CD4-positive, alpha-beta T cell (primary cell): Measurements from ENCODE around the gene ACMSD. TPM values are rescaled to one million over a fixed set of nuclear protein-coding genes. Genes with fewer than 3 reads are reported as not detected.

ENCODE experiments used
- ATAC-seq: fragments of 200-7000 bp; cut with Tn5 transposase; one replicate; pipeline ENCODE4 v1.10.0; 2022; ENCODE audit warnings: mild to moderate bottlenecking; ENCODE audit not compliant: poor library complexity
- CTCF ChIA-PET: fragments of 350-600 bp; sonication (Branson Sonifier 250); formaldehyde crosslinking; loops from one replicate; lab custom pipeline; 2021; ENCODE audit warnings: antibody characterized with exemption, inconsistent platforms; lab: Charles Lee
- POLR2A ChIA-PET: fragments of 350-600 bp; sonication (Branson Sonifier 250); formaldehyde crosslinking; loops from one replicate; lab custom pipeline; 2021; ENCODE audit warnings: antibody characterized with exemption, inconsistent platforms; lab: Charles Lee
- DNase-seq, 14 experiments: peaks; one replicate each; pipeline ENCODE4 v3.0.0-alpha.2; 2013 to 2020; ENCODE audit warnings: mixed read lengths in 2 of 14
- H3K27ac ChIP-seq, 2 donors: one replicate each; pipeline versions ENCODE4 v1.5.1 to v1.7.0; 2013; ENCODE audit warnings: low read length in 2 of 2, low read depth in 1 of 2, mild to moderate bottlenecking in 1 of 2
- H3K27me3 ChIP-seq, 2 experiments: 1 replicate in 1 of 2; 2 replicates in 1 of 2; pipeline versions ENCODE4 v1.6.1 to v1.7.0; 2013; ENCODE audit warnings: low read length in 2 of 2, control low read depth in 1 of 2, mild to moderate bottlenecking in 1 of 2, moderate library complexity in 1 of 2; ENCODE audit not compliant: insufficient read depth in 2 of 2, control insufficient read depth in 1 of 2
- H3K36me3 ChIP-seq: one replicate; pipeline ENCODE4 v1.6.1; 2013; ENCODE audit warnings: low read length, control low read depth; ENCODE audit not compliant: insufficient read depth
- H3K4me1 ChIP-seq: one replicate; pipeline ENCODE4 v1.6.1; 2013; ENCODE audit warnings: low read length, control low read depth; ENCODE audit not compliant: insufficient read depth
- H3K4me3 ChIP-seq: one replicate; pipeline ENCODE4 v1.5.1; 2013; ENCODE audit warnings: mild to moderate bottlenecking, low read length, moderate library complexity
- H3K9me3 ChIP-seq, 2 experiments: 1 replicate in 1 of 2; 2 replicates in 1 of 2; pipeline versions ENCODE4 v1.6.1 to v1.7.0; 2013; ENCODE audit warnings: low read length in 2 of 2, mild to moderate bottlenecking in 2 of 2, control low read depth in 1 of 2, moderate library complexity in 1 of 2; ENCODE audit not compliant: control insufficient read depth in 1 of 2, insufficient read depth in 1 of 2
- H3K27ac Mint-ChIP-seq: one replicate; pipeline ENCODE4 v1.8.0; 2020; ENCODE audit warnings: mixed read lengths
- H3K27me3 Mint-ChIP-seq: one replicate; pipeline ENCODE4 v1.8.0; 2021; ENCODE audit warnings: mixed read lengths
- H3K36me3 Mint-ChIP-seq: one replicate; pipeline ENCODE4 v1.8.0; 2021; ENCODE audit warnings: low read depth, mixed read lengths
- H3K4me1 Mint-ChIP-seq: one replicate; pipeline ENCODE4 v1.8.0; 2021; ENCODE audit warnings: low read depth, mixed read lengths
- H3K4me3 Mint-ChIP-seq: one replicate; pipeline ENCODE4 v1.8.0; 2020; ENCODE audit warnings: mild to moderate bottlenecking, mixed read lengths
- H3K9me3 Mint-ChIP-seq: one replicate; pipeline ENCODE4 v1.8.0; 2020; ENCODE audit warnings: mixed read lengths
- CTCF ChIP-seq: fragments of 200-600 bp; IDR thresholded peaks from one replicate; pipeline ENCODE4 v1.8.0; 2022; ENCODE audit warnings: antibody characterized with exemption, mild to moderate bottlenecking
- intact Hi-C, 2 experiments: fragments of 100-400 bp; cut with DNase I in 1 of 2; cut with micrococcal nuclease in 1 of 2; formaldehyde crosslinking; loops; one replicate each; pipeline versions ENCODE4 v1.15.1 to v1.9.0; 2023 to 2025; cut with DNase I, micrococcal nuclease
- total RNA-seq, 174 experiments: library from RNA in 2 of 174; stranded (reverse) in 2 of 174; gene quantifications; one replicate each; pipeline ENCODE4 v1.2.3 and lab custom pipeline; 2021 to 2026

ACMSD gene
- total RNA-seq, 2 experiments from 2014 or later, result not detected

- Mint-ChIP-seq H3K36me3 (peaks cover 27% of the 10 kb centered on the region), H3K9me3 (no peaks in the 10 kb centered on the region), H3K27me3 (no peaks in the 10 kb centered on the region), H3K4me3 (peak overlapping the region; percentile 92), H3K4me1 (peaks cover 44% of the 10 kb centered on the region), H3K27ac (peak overlapping the region; percentile 92)
- no peak for ATAC-seq
- Histone ChIP-seq H3K4me3 (peak overlapping the region; percentile 88), H3K9me3 (peaks cover 0 to 5% of the 10 kb centered on the region in 2 experiments), H3K4me1 (peaks cover 19% of the 10 kb centered on the region), H3K27me3 (no peaks in the 10 kb centered on the region), H3K36me3 (peaks cover 7% of the 10 kb centered on the region), H3K27ac (peak overlapping the region; percentile 80 to 94)
- intact Hi-C loops, result loop anchor here (5.0 kb wide), 2 partner anchors 795 to 825 kb away; partner anchors contain the start of gene UBXN4 (in 1 of the 2)
- TF ChIP-seq CTCF, result no peak
- ChIA-PET CTCF (interaction anchor here (0.6 kb wide), 1 partner anchor 827 kb away, joined by 3 read pairs; no protein-coding TSS in a partner anchor), POLR2A (interaction anchor here (0.6 to 3.0 kb wide), 23 partner anchors 10 to 959 kb away, joined by 3 to 49 read pairs (median 4); partner anchors contain the start of genes MCM6, R3HDM1, RAB3GAP1 and UBXN4)
- peak in 8 of 14 experiments; percentile 0 to 43 (median 4) for DNase-seq
Measured at GRCh38 chr2:134917360-134917865, 79.0 kb downstream of the ACMSD start.

GRCh38 chr2:134917888-134918525 is 79.6 kb downstream of the ACMSD start:
- H3K9me3 Mint-ChIP-seq, result no peaks in the 10 kb centered on the region
- ATAC-seq, result peak; percentile 75
- peak overlapping the region; percentile 92 for H3K4me3 Mint-ChIP-seq
- H3K4me1 ChIP-seq, result peaks cover 24% of the 10 kb centered on the region
- no peaks in the 10 kb centered on the region for H3K27me3 ChIP-seq
- DNase-seq, result peak; percentile 77 to 96 (median 85)
- H3K9me3 ChIP-seq, result peaks cover 0 to 1% of the 10 kb centered on the region in 2 experiments
- POLR2A ChIA-PET, result interaction anchor here (0.6 to 3.0 kb wide), 27 partner anchors 9 to 958 kb away, joined by 3 to 49 read pairs (median 4); partner anchors contain the start of genes MCM6, R3HDM1, RAB3GAP1 and UBXN4
- H3K36me3 Mint-ChIP-seq, result peaks cover 32% of the 10 kb centered on the region
- H3K27me3 Mint-ChIP-seq, result no peaks in the 10 kb centered on the region
- peaks cover 7% of the 10 kb centered on the region for H3K36me3 ChIP-seq
- H3K4me1 Mint-ChIP-seq, result peaks cover 50% of the 10 kb centered on the region
- peak overlapping the region; percentile 88 for H3K4me3 ChIP-seq
- CTCF ChIA-PET, result interaction anchor here (0.6 to 1.2 kb wide), 2 partner anchors 86 to 826 kb away, joined by 3 to 4 read pairs; no protein-coding TSS in a partner anchor
- TF ChIP-seq CTCF, result peak; percentile 11
- intact Hi-C loops, result loop anchor here (1.0 to 5.0 kb wide), 7 partner anchors 134 to 824 kb away; partner anchors contain the start of genes UBXN4 (in 2 of the 2), R3HDM1 (in 1 of the 2), RAB3GAP1 (in 1 of the 2) and ZRANB3 (in 1 of the 2)
- H3K27ac ChIP-seq, result peak overlapping the region; percentile 80 to 94
- H3K27ac Mint-ChIP-seq, result peak overlapping the region; percentile 92

GRCh38 chr2:134918526-134919340 is 80.3 kb downstream of the ACMSD start, which contains the start of gene CCNT2:
Gene CCNT2, plus strand, starts transcription at chr2:134918822. Its CDS starts 33 bp downstream, at chr2:134918855.
- Histone ChIP-seq H3K27me3 (no peaks in the 10 kb centered on the region), H3K4me3 (peak within 1 kb of the TSS; percentile 88), H3K9me3 (no peaks in the 10 kb centered on the region), H3K27ac (peak within 1 kb of the TSS; percentile 95 to 96), H3K4me1 (peaks cover 25% of the 10 kb centered on the region), H3K36me3 (peaks cover 10% of the 10 kb centered on the region)
- Mint-ChIP-seq H3K27me3 (no peaks in the 10 kb centered on the region), H3K4me3 (peak within 1 kb of the TSS; percentile 92), H3K27ac (peak within 1 kb of the TSS; percentile 92), H3K9me3 (no peaks in the 10 kb centered on the region), H3K4me1 (peaks cover 57% of the 10 kb centered on the region), H3K36me3 (peaks cover 36% of the 10 kb centered on the region)
- intact Hi-C loops, result loop anchor here (1.0 to 5.0 kb wide), 7 partner anchors 134 to 824 kb away; partner anchors contain the start of genes UBXN4 (in 2 of the 2), R3HDM1 (in 1 of the 2), RAB3GAP1 (in 1 of the 2) and ZRANB3 (in 1 of the 2)
- peak; percentile 98 to 100 (median 99) for DNase-seq
- ChIA-PET CTCF (interaction anchor here (1.2 kb wide), 1 partner anchor 85 kb away, joined by 4 read pairs; no protein-coding TSS in a partner anchor), POLR2A (interaction anchor here (0.6 to 3.0 kb wide), 21 partner anchors 8 to 958 kb away, joined by 3 to 49 read pairs (median 4); partner anchors contain the start of genes MCM6, R3HDM1, RAB3GAP1 and UBXN4)
- no peak for TF ChIP-seq CTCF
- peak; percentile 82 for ATAC-seq
